Measurements from ENCODE around the gene SRP9.

DNA sequence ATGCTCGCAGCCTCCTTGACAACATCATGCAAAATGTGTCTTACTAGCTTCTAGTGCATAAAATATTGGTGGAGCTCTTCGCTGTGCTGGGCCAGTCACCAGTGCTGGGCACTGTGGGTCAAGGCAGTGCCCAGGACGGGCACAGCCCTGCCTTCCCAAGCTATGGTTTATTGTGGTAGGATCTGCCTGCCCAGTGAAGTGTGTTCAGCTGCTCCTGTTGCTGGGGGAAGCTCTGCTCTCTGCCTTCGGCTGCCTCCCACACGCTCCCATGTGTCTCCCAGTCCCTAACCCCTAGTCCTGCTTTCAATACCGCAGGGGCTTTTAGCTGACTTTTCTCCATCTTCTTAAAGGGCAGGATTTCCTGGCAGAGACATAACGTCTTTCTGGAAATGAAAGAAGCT is 48.0 kb downstream of the SRP9 start:
- TF ChIP-seq, protein P1, sequence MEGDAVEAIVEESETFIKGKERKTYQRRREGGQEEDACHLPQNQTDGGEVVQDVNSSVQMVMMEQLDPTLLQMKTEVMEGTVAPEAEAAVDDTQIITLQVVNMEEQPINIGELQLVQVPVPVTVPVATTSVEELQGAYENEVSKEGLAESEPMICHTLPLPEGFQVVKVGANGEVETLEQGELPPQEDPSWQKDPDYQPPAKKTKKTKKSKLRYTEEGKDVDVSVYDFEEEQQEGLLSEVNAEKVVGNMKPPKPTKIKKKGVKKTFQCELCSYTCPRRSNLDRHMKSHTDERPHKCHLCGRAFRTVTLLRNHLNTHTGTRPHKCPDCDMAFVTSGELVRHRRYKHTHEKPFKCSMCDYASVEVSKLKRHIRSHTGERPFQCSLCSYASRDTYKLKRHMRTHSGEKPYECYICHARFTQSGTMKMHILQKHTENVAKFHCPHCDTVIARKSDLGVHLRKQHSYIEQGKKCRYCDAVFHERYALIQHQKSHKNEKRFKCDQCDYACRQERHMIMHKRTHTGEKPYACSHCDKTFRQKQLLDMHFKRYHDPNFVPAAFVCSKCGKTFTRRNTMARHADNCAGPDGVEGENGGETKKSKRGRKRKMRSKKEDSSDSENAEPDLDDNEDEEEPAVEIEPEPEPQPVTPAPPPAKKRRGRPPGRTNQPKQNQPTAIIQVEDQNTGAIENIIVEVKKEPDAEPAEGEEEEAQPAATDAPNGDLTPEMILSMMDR (IDR thresholded peaks at IDR 0.05 in 8 of 11, conservative IDR thresholded peaks at IDR 0.05 in 3 of 11): no peak
- no peak for TF ChIP-seq POLR2A (IDR thresholded peaks at IDR 0.05)

All from spleen (tissue), 7 donors.